ENCODE data around the gene BAIAP2. TPM values are rescaled to one million over a fixed set of nuclear protein-coding genes. Genes with fewer than 3 reads are reported as not detected.

BAIAP2 gene
- total and polyA plus RNA-seq, 9 donors: 12.0 to 80.6 (median 23.2) TPM

GRCh38 chr17:81061027-81061735 lies 26.2 kb downstream of the BAIAP2 start:
- 92 to 96% (median 94%) methylated on average over 28 of the region's 28 CpGs for WGBS, 3 donors
- Histone ChIP-seq H3K4me3 (no peak overlapping the region), H3K27me3 (no peaks in the 10 kb centered on the region), H3K9me3 (no peaks in the 10 kb centered on the region), H3K4me1 (ENCODE audit: insufficient read depth) (no peaks in the 10 kb centered on the region), H3K27ac (no peak overlapping the region), H3K36me3 (no peaks in the 10 kb centered on the region)
- DNase-seq: no peak
- intact Hi-C loops (cut with DNase I): no loop called here
- TF ChIP-seq CTCF (IDR thresholded peaks at IDR 0.05) (no peak), EP300 (IDR thresholded peaks at IDR 0.05) (no peak)

- TF ChIP-seq POLR2A (IDR thresholded peaks at IDR 0.05) (no peak), EP300 (IDR thresholded peaks at IDR 0.05) (no peak), CTCF (IDR thresholded peaks at IDR 0.05) (no peak)
- no peaks in the 10 kb centered on the region for H3K36me3 ChIP-seq
- H3K9me3 ChIP-seq: no peaks in the 10 kb centered on the region
- H3K4me3 ChIP-seq: no peak overlapping the region
- intact Hi-C loops (cut with DNase I): no loop called here
- H3K27ac ChIP-seq: no peak overlapping the region
- H3K4me1 ChIP-seq (ENCODE audit: insufficient read depth): no peaks in the 10 kb centered on the region
- H3K27me3 ChIP-seq: no peaks in the 10 kb centered on the region
- WGBS, 3 donors: 86 to 91% (median 89%) methylated on average over 19 of the region's 19 CpGs
- DNase-seq: no peak
Observed at GRCh38 chr17:81062014-81062780, 27.2 kb downstream of the BAIAP2 start.

- Histone ChIP-seq H3K36me3 (no peaks in the 10 kb centered on the region), H3K4me1 (ENCODE audit: insufficient read depth) (no peaks in the 10 kb centered on the region), H3K27me3 (no peaks in the 10 kb centered on the region), H3K27ac (no peak overlapping the region), H3K9me3 (no peaks in the 10 kb centered on the region), H3K4me3 (no peak overlapping the region)
- DNase-seq: no peak
- TF ChIP-seq CTCF (IDR thresholded peaks at IDR 0.05) (no peak), EP300 (IDR thresholded peaks at IDR 0.05) (no peak), POLR2A (IDR thresholded peaks at IDR 0.05) (no peak)
- intact Hi-C loops (cut with DNase I): no loop called here
- 81 to 86% (median 82%) methylated on average over 22 of the region's 22 CpGs for WGBS, 3 donors
Observed at GRCh38 chr17:81063106-81064093, 28.4 kb downstream of the BAIAP2 start.
